H1 (cell line): ENCODE data around the gene VPS37D.
A peak's percentile ranks its signal among the peaks of the same experiment; 100 is the strongest.

ENCODE experiments used
- CBX5 ChIP-seq: fragments of 300-800, 300-1000 bp; sonication (generic); IDR thresholded peaks from 2 replicates; pipeline ENCODE4 v1.7.1; 2016; ENCODE audit warnings: antibody characterized with exemption, low read length, low read depth
- HDAC6 ChIP-seq: IDR thresholded peaks from one replicate; pipeline ENCODE4 v1.7.1; 2012; ENCODE audit warnings: low read depth, mild to moderate bottlenecking, inconsistent platforms, low read length, moderate library complexity
- MAFK ChIP-seq: IDR thresholded peaks from 2 replicates; pipeline ENCODE4 v1.6.1; 2012; ENCODE audit warnings: low read depth, mild to moderate bottlenecking, improper control_type of control experiment, low read length
- NRF1 ChIP-seq: IDR thresholded peaks from 2 replicates; pipeline ENCODE4 v1.6.1; 2011; ENCODE audit warnings: mild to moderate bottlenecking, low read depth, low read length, improper control_type of control experiment
- POLR2A ChIP-seq, 2 experiments: IDR thresholded peaks; 1 replicate in 1 of 2; 2 replicates in 1 of 2; pipeline ENCODE4 v1.6.1; 2011; ENCODE audit warnings: low read depth in 2 of 2, low read length in 2 of 2, mild to moderate bottlenecking in 2 of 2; ENCODE audit errors: control extremely low read depth in 1 of 2
- POLR2AphosphoS5 ChIP-seq: IDR thresholded peaks from 2 replicates; pipeline ENCODE4 v1.6.1; 2011; ENCODE audit warnings: low read depth, low read length
- SIN3A ChIP-seq, 2 experiments: IDR thresholded peaks in 1 of 2; conservative IDR thresholded peaks in 1 of 2; 2 replicates each; pipeline ENCODE4 v1.6.1; 2011 to 2012; ENCODE audit warnings: low read length in 2 of 2, improper control_type of control experiment in 1 of 2, low read depth in 1 of 2, mild to moderate bottlenecking in 1 of 2
- ZNF274 ChIP-seq: IDR thresholded peaks from 2 replicates; pipeline ENCODE4 v1.7.0; 2012; ENCODE audit warnings: low read length, borderline replicate concordance; ENCODE audit errors: extremely low read depth
- TF ChIP-seq, protein P1 (sequence below), 3 experiments: IDR thresholded peaks; 1 replicate in 2 of 3; 2 replicates in 1 of 3; pipeline versions ENCODE4 v1.5.1 to v1.6.1; 2011; ENCODE audit warnings: low read length in 3 of 3, mild to moderate bottlenecking in 3 of 3, inconsistent platforms in 2 of 3, low read depth in 1 of 3, moderate library complexity in 1 of 3; ENCODE audit not compliant: insufficient read depth in 1 of 3; ENCODE audit errors: control extremely low read depth in 1 of 3
- TF ChIP-seq, protein P2 (sequence below): IDR thresholded peaks from 2 replicates; pipeline ENCODE4 v1.6.1; 2011; ENCODE audit warnings: low read depth, mild to moderate bottlenecking, low read length; ENCODE audit not compliant: insufficient read depth

DNA sequence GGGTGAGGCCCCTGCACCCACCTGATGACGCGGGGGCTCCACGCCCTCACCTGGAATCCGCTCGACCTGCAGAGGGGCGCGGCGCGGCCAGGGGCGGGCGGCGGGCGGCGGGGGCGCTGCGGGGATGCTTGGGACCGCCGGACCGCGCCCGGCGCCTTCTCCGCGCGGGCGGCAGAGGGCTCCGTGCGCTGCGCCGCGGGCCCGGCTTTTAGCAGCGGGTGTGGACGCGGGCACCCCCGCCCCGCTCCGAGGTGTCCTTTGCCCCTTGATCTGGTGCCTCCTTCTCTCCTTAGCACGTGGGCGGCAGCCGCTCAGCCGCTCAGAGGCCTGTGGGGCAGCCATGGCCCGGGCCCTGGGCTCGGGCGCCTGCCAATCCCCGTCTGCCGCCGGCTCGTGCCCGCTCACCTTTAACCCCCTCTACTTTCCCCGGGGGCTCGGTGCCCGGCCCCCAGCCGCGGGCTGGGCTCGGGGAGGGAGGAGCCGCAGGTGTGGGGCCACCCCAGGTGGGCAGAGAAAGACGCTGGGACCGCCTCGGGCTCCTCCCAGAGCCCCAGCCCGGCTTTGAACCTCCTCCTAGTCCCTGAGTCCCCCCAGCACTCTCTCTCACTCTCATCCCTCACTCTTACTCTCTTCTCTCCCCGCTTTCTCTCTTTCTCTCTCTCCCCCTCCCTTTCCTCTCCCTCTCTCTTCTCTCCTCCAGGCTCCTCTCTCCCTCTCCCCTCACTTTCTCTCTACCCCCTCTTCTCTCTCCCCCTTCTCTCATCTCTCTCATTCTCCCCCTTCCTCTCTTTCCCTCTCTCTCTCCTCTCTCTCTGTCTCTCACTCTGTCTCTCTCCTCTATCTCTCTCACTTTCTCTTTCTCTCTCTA, 19.7 kb upstream of the VPS37D start:
- TF ChIP-seq, protein P1, sequence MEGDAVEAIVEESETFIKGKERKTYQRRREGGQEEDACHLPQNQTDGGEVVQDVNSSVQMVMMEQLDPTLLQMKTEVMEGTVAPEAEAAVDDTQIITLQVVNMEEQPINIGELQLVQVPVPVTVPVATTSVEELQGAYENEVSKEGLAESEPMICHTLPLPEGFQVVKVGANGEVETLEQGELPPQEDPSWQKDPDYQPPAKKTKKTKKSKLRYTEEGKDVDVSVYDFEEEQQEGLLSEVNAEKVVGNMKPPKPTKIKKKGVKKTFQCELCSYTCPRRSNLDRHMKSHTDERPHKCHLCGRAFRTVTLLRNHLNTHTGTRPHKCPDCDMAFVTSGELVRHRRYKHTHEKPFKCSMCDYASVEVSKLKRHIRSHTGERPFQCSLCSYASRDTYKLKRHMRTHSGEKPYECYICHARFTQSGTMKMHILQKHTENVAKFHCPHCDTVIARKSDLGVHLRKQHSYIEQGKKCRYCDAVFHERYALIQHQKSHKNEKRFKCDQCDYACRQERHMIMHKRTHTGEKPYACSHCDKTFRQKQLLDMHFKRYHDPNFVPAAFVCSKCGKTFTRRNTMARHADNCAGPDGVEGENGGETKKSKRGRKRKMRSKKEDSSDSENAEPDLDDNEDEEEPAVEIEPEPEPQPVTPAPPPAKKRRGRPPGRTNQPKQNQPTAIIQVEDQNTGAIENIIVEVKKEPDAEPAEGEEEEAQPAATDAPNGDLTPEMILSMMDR (IDR thresholded peaks at IDR 0.05; ENCODE audit: control extremely low read depth in 1 of 3, insufficient read depth in 1 of 3, low read depth in 1 of 3, low read length in 3 of 3): peak in 1 of 3 experiments; percentile 15; a peak in 1 of 4 replicates
- TF ChIP-seq NRF1 (no peak), ZNF274 (no peak), MAFK (no peak), POLR2AphosphoS5 (no peak), CBX5 (no peak), HDAC6 (no peak), SIN3A (conservative IDR thresholded peaks at IDR 0.05 in 1 of 2, IDR thresholded peaks at IDR 0.05 in 1 of 2; ENCODE audit: low read depth in 1 of 2, low read length in 2 of 2) (0 out of 4 replicates have a peak, but pooled peaks of 1 of the 2 experiments have one; percentile 12), POLR2A (IDR thresholded peaks at IDR 0.05; ENCODE audit: control extremely low read depth in 1 of 2, low read depth in 2 of 2, low read length in 2 of 2) (no peak)
- TF ChIP-seq, protein P2, sequence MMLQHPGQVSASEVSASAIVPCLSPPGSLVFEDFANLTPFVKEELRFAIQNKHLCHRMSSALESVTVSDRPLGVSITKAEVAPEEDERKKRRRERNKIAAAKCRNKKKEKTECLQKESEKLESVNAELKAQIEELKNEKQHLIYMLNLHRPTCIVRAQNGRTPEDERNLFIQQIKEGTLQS: no peak
